HG03565 (cell line): Measurements from ENCODE around the gene TCERG1L.
"Not testable (repeated sequence)": the region's sequence is repeated elsewhere in the genome, so short reads cannot be mapped to it uniquely, and the experiment has no call there.

Experiments used
- ATAC-seq: cut with Tn5 transposase; IDR thresholded peaks from one replicate; pipeline ENCODE4 v1.9.1; 2021; ENCODE audit warnings: mild to moderate bottlenecking, moderate library complexity; ENCODE audit not compliant: unreplicated experiment

TCERG1L gene, protein sequence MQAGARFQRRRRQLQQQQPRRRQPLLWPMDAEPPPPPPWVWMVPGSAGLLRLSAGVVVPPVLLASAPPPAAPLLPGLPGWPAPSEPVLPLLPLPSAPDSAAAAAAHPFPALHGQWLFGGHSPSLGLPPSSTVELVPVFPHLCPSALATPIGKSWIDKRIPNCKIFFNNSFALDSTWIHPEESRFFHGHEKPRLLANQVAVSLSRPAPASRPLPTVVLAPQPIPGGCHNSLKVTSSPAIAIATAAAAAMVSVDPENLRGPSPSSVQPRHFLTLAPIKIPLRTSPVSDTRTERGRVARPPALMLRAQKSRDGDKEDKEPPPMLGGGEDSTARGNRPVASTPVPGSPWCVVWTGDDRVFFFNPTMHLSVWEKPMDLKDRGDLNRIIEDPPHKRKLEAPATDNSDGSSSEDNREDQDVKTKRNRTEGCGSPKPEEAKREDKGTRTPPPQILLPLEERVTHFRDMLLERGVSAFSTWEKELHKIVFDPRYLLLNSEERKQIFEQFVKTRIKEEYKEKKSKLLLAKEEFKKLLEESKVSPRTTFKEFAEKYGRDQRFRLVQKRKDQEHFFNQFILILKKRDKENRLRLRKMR

DNA sequence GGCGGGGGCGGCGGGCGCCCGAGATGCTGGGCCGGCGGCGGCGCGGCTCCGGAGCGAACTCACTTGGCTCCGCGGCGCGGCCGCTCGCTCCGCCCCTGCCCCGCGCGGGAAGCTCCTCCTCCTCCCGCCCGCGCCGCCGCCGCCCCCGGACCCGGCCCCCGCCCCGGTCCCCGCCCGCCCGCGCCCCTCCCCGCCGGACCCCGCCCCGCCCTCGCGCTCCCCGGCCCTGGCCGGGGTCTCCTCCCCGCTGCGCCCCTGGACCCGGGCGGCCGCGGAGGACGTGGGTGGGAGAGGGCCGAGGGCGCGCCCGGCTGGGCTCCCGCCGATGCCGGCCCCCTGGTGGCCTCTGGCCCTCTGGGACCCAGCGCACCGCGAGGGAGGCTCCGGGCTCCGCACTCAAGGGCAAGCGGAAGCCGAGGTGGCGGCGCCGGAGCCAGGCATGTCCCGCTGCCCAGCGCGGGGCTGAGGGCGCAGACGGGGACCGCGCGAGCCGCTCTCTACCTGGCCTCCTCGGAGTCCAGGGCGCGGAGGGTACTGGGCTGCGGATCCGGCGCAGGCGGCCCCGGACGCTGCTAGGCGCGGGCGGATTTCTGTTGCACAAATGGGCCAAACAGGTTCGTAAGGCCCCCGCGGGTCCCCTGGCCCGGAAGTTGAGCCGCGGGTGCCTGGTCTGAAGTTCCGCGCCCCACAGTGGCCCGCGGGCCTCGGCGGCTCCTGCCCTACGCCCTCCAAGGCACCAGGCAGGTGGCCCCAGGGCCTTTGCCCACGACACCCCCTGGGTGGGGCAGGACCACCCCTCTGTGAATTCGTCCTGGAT lies at the start of gene TCERG1L:
TSS of gene TCERG1L (minus strand) at position 61 of the 817 bp plus-strand sequence. CDS start 86 bp downstream, outside the sequence.
- no peak for ATAC-seq

- no peak for ATAC-seq
Measured at GRCh38 chr10:131358741-131359442, 47.4 kb upstream of the TCERG1L start.

GRCh38 chr10:131356442-131356841 lies 44.9 kb upstream of the TCERG1L start:
- no peak for ATAC-seq

GRCh38 chr10:131355881-131356280 lies 44.4 kb upstream of the TCERG1L start:
- ATAC-seq = no peak

GRCh38 chr10:131355056-131355455 lies 43.5 kb upstream of the TCERG1L start:
- no peak for ATAC-seq

- no peak for ATAC-seq
Measured at GRCh38 chr10:131354380-131354779, 42.9 kb upstream of the TCERG1L start.

DNA sequence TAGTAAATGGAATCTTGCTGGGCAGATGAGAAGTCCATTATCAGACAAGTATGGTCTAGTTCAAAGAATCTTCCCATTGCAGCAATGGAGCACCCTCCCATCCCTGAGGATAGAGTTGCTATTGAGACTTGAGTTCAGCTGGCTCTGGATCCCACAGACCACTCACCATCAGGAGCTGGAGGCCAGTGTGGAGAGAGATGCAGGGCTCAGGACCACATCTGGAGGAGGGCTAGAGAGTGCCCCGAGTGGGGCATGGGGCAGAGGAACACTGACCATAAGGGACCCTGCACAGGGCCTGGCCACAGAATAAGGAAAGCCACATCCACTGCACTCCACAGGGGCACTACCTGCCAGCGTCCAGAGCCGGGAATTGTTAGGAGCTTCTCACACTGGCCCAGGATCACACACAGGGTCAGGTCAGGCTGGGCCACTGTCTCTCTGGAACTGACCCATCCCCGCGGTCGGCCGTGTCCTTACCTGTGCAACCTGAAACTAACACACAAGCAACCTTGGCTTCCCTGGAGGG lies 41.3 kb upstream of the TCERG1L start:
- ATAC-seq = no peak

GRCh38 chr10:131350660-131351059 lies 39.1 kb upstream of the TCERG1L start:
- no peak for ATAC-seq

- no peak for ATAC-seq
Measured at GRCh38 chr10:131350245-131350644, 38.7 kb upstream of the TCERG1L start.

DNA sequence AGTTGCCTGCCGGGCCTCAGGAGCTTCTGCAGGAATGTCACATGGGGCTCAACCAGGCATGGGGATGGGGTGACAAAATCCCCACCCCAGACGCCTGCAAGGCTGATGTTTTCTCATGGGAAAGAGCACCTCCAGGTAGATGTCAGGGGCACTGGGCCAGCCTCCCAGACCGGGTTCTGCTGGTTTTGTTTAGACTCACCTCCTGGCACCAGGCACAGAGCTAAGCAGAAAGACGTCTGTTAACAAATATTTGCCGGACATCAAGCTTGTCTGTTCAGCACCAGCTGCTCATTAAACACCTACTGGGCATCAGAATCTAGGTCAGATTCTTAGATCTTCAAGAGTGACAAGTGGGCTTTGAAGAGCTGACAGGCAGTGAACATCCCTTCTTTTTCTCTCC lies 34.9 kb upstream of the TCERG1L start:
- ATAC-seq = no peak

DNA sequence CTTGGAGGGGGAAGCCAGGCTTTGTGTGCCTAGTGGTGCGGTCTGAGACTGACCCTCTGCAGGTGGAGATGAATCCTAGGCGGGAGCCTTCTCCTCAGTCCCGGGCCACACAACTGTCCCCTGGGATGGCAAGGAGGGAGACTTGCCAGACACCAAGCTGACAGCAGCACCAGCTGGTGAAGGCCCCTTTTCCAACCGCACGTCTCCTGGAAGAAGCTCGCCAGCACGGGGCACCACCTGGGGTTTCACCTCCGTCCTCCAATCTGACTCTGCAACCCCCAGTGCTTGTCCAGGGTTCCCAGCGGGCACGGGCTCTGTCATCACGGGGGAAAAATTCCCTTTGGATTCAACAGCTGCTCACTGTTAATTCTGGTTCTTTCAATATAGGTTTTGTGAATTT lies 34.2 kb upstream of the TCERG1L start:
- ATAC-seq = no peak

GRCh38 chr10:131344747-131345146 lies 33.2 kb upstream of the TCERG1L start:
- no peak for ATAC-seq

DNA sequence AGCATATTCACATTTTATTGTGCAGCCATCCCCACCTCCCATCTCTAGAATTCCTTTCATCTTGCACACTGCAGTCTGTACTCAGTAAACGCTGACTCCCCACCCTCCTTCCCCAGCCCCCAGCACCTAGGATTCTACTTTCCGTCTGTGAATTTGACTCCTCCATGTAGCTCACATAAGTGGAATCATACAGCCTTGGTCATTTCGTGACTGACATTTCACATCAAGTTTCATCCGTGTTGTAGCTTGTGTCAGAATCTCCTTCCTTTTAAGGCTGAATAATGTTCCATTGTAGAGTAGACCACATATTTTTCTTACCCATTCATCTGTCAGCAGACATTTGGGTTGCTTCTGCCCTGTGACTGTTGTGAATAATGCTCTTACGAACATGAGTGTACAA lies 26.2 kb upstream of the TCERG1L start:
- ATAC-seq = no peak

- no peak for ATAC-seq
Measured at GRCh38 chr10:131332821-131333220, 21.3 kb upstream of the TCERG1L start.

- ATAC-seq = no peak
Measured at GRCh38 chr10:131323880-131324279, 12.4 kb upstream of the TCERG1L start.

- ATAC-seq = no peak
Measured at GRCh38 chr10:131323025-131323424, 11.5 kb upstream of the TCERG1L start.

- ATAC-seq = not testable (repeated sequence)
Measured at GRCh38 chr10:131322575-131322974, 11.1 kb upstream of the TCERG1L start.

DNA sequence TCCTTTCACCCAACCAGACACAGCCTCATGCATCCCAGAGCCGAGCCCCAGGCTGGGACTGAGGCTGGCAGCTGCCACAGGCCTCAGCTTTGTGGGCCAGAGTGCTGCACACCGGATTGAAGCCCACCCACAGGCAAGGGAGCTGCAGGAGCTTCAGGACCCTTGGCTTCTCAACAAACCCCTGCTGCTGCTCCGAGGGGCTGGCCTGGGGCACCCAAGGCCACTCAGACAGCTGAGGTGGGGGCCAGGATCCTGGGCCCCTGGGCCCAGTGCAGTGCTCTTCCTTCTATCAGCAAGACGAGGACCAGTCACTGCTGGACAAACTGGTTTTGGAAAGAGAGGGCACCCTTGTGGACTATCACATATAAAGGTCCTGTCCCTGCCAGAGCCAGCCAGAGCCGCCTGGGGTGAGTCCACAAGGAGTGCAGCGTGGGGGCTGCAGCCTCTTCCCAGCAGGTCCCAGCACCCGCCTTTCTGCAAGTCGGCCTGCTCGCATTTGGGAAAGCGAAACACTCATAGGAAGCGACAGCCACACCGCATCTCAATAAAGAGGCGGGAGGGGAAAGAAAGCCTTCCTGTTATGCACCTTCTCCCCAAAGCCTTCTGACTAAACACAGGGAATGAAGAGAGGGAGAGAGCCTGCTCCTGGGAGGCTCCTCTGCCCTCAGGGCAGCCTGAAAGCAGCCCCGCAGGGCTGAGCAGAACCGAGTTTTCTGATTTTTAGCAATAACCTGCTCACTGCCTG lies 9.5 kb upstream of the TCERG1L start:
- no peak for ATAC-seq

GRCh38 chr10:131318814-131319213 lies 7.3 kb upstream of the TCERG1L start:
- ATAC-seq = no peak

DNA sequence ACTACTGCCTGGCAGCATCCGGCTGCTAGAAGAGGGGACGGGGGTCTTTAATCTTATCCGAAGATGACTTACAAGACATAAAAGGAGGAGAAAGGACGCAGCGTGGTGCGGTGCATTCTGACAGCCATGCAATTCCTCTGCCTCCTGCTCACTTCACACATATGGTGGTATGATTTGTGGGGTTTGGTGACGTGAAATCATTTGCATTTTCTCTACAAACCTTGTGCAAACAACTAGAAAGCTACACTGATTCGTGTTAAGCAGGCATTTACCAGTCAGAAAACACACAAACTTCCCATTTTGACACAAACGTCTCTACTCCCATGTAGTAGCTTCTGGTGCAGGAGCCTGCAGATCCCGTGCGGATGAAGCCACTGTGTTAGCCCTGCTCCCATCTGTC lies 6.8 kb upstream of the TCERG1L start:
- ATAC-seq = no peak
